NB4 (cell line): ENCODE results near the gene MBD5.

Experiments used
- POLR2A ChIP-seq: IDR thresholded peaks from 2 replicates; pipeline ENCODE4 v1.6.1; 2011; ENCODE audit warnings: mild to moderate bottlenecking; ENCODE audit not compliant: insufficient read length; ENCODE audit errors: extremely low read depth
- TF ChIP-seq, protein P1 (sequence below): IDR thresholded peaks from one replicate; pipeline ENCODE4 v1.5.1; 2012; ENCODE audit warnings: low read depth, low read length

DNA sequence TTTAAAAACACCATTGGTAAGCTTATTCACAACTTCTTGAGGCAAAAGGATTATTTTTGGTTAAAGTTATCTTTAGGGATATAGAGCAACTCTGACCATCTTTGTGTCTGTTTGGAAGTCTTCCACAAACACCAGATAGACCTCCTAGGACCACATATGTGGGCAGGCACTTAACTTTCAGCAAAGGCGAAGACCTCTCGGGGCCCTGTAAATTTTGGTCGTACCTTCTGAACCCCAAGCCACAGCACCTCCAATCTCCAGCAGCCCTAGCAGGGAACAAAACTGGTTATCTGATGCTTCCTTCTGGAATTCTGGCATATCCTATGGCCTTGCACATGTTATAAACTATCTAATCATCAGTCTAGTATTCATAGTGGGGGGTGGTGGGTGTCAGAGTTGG, 114.8 kb downstream of the MBD5 start:
- TF ChIP-seq, protein P1, sequence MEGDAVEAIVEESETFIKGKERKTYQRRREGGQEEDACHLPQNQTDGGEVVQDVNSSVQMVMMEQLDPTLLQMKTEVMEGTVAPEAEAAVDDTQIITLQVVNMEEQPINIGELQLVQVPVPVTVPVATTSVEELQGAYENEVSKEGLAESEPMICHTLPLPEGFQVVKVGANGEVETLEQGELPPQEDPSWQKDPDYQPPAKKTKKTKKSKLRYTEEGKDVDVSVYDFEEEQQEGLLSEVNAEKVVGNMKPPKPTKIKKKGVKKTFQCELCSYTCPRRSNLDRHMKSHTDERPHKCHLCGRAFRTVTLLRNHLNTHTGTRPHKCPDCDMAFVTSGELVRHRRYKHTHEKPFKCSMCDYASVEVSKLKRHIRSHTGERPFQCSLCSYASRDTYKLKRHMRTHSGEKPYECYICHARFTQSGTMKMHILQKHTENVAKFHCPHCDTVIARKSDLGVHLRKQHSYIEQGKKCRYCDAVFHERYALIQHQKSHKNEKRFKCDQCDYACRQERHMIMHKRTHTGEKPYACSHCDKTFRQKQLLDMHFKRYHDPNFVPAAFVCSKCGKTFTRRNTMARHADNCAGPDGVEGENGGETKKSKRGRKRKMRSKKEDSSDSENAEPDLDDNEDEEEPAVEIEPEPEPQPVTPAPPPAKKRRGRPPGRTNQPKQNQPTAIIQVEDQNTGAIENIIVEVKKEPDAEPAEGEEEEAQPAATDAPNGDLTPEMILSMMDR = no peak
- TF ChIP-seq POLR2A = no peak
